PC-3 (cell line): ENCODE data around the gene MID1IP1. TPM values are rescaled to one million over a fixed set of nuclear protein-coding genes. Genes with fewer than 3 reads are reported as not detected.

Experiments
- ATAC-seq: fragments of 200-7000 bp; cut with Tn5 transposase; 2 replicates; pipeline ENCODE4 v1.9.1; 2020; ENCODE audit warnings: mild to moderate bottlenecking, moderate library complexity
- BruUV-seq: library from RNA; stranded (reverse); fragments of 400-500 nt; replicated peaks from 2 replicates; lab custom pipeline; 2021; lab: Mats Ljungman, UMichigan
- CTCF ChIA-PET: fragments of 300-600 bp; sonication (Branson Sonifier 250); formaldehyde crosslinking; loops from one replicate; lab custom pipeline; 2022; ENCODE audit warnings: antibody characterized with exemption; lab: Charles Lee
- POLR2A ChIA-PET: fragments of 300-600 bp; sonication (Branson Sonifier 250); formaldehyde crosslinking; loops from one replicate; lab custom pipeline; 2022; ENCODE audit warnings: antibody characterized with exemption; ENCODE audit not compliant: unreplicated experiment; lab: Charles Lee
- DNase-seq: peaks from one replicate; pipeline ENCODE4 v3.0.0-alpha.2; 2015
- H2AFZ ChIP-seq: fragments of 300-600 bp; sonication (generic); 2 replicates; pipeline ENCODE4 v1.6.0; 2016; ENCODE audit warnings: antibody characterized with exemption, low read length
- H3F3A ChIP-seq: fragments of 300-600 bp; sonication (generic); one replicate; pipeline ENCODE4 v1.6.0; 2017; ENCODE audit warnings: antibody characterized with exemption, low read length, control low read depth, mild to moderate bottlenecking; ENCODE audit not compliant: unreplicated experiment
- H3K27ac ChIP-seq: fragments of 300-600 bp; sonication (generic); 2 replicates; pipeline ENCODE4 v1.5.1; 2016; ENCODE audit warnings: mild to moderate bottlenecking, low read length
- H3K27me3 ChIP-seq: fragments of 300-600 bp; sonication (generic); 2 replicates; pipeline ENCODE4 v1.6.1; 2016; ENCODE audit warnings: low read length, mixed read lengths
- H3K36me3 ChIP-seq: fragments of 300-600 bp; sonication (generic); 2 replicates; pipeline ENCODE4 v1.6.1; 2016; ENCODE audit warnings: low read depth, mixed run types, low read length, mixed read lengths
- H3K4me1 ChIP-seq: fragments of 300-600 bp; sonication (generic); 2 replicates; pipeline ENCODE4 v1.5.1; 2016; ENCODE audit warnings: low read length; ENCODE audit not compliant: insufficient read depth
- H3K4me2 ChIP-seq: fragments of 300-600 bp; sonication (generic); 2 replicates; pipeline ENCODE4 v1.6.0; 2016; ENCODE audit warnings: low read length
- H3K4me3 ChIP-seq: fragments of 300-600 bp; sonication (generic); 2 replicates; pipeline ENCODE4 v1.5.1; 2016; ENCODE audit warnings: mild to moderate bottlenecking, low read length, mixed read lengths
- H3K79me2 ChIP-seq: fragments of 300-600 bp; sonication (generic); 2 replicates; pipeline ENCODE4 v1.6.1; 2017; ENCODE audit warnings: low read length, mixed read lengths
- H3K9ac ChIP-seq: fragments of 300-600 bp; sonication (generic); 2 replicates; pipeline ENCODE4 v1.6.0; 2016; ENCODE audit warnings: mild to moderate bottlenecking, low read length
- H3K9me2 ChIP-seq: fragments of 300-600 bp; sonication (generic); replicated peaks from 2 replicates; pipeline ENCODE4 v1.6.1; 2016; ENCODE audit warnings: mixed run types, low read length, mixed read lengths
- H3K9me3 ChIP-seq: fragments of 300-600 bp; sonication (generic); 2 replicates; pipeline ENCODE4 v1.6.1; 2016; ENCODE audit warnings: low read length, mixed read lengths
- H4K20me1 ChIP-seq: fragments of 300-600 bp; sonication (generic); 2 replicates; pipeline ENCODE4 v1.6.1; 2016; ENCODE audit warnings: low read length, mixed read lengths
- CTCF ChIP-seq: fragments of 300-600 bp; sonication (generic); conservative IDR thresholded peaks from 2 replicates; pipeline ENCODE4 v1.5.1; 2017; ENCODE audit warnings: antibody characterized with exemption, low read depth, mild to moderate bottlenecking, low read length
- EZH2 ChIP-seq: fragments of 300-600 bp; sonication (generic); IDR thresholded peaks from one replicate; pipeline ENCODE4 v1.6.1; 2017; ENCODE audit warnings: antibody characterized with exemption, mild to moderate bottlenecking, low read length; ENCODE audit not compliant: unreplicated experiment
- EZH2phosphoT487 ChIP-seq: fragments of 300-600 bp; sonication (generic); IDR thresholded peaks from 2 replicates; pipeline ENCODE4 v1.6.1; 2018; ENCODE audit warnings: mild to moderate bottlenecking, antibody characterized with exemption, low read length, borderline replicate concordance
- intact Hi-C: fragments of 100-400 bp; cut with micrococcal nuclease; formaldehyde crosslinking; loops from 2 replicates; pipeline ENCODE4 v1.9.0; 2023
- total RNA-seq: library from RNA; depleted of rRNA; stranded (reverse); fragments of >200 nt; gene quantifications from 2 replicates; pipeline ENCODE4 v1.2.3, GENCODE V29; 2014

MID1IP1 gene
- total RNA-seq, 1 experiment from 2014 or later, result 122 TPM

GRCh38 chrX:38798956-38799355 is 2.3 kb upstream of the MID1IP1 start:
- peaks cover 24% of the 10 kb centered on the region for H3K79me2 ChIP-seq
- H4K20me1 ChIP-seq, result no peaks in the 10 kb centered on the region
- H3K9ac ChIP-seq, result no peak overlapping the region
- H3K4me3 ChIP-seq, result no peak overlapping the region
- H3K4me1 ChIP-seq, result peaks cover 32% of the 10 kb centered on the region
- no peaks in the 10 kb centered on the region for H3K9me2 ChIP-seq
- ChIA-PET CTCF (no interaction called here), POLR2A (no interaction called here)
- no peaks in the 10 kb centered on the region for H3K9me3 ChIP-seq
- DNase-seq (peak; percentile 63), ATAC-seq (no peak)
- TF ChIP-seq EZH2phosphoT487, result no peak
- no peak for TF ChIP-seq EZH2
- no peak for TF ChIP-seq CTCF
- no peak overlapping the region for H2AFZ ChIP-seq
- no peaks in the 10 kb centered on the region for H3K36me3 ChIP-seq
- BruUV-seq, result no TSS peak
- H3K27ac ChIP-seq, result no peak overlapping the region
- intact Hi-C loops, result no loop called here
- no peaks in the 10 kb centered on the region for H3F3A ChIP-seq
- H3K4me2 ChIP-seq, result no peak overlapping the region
- H3K27me3 ChIP-seq, result no peaks in the 10 kb centered on the region

DNA sequence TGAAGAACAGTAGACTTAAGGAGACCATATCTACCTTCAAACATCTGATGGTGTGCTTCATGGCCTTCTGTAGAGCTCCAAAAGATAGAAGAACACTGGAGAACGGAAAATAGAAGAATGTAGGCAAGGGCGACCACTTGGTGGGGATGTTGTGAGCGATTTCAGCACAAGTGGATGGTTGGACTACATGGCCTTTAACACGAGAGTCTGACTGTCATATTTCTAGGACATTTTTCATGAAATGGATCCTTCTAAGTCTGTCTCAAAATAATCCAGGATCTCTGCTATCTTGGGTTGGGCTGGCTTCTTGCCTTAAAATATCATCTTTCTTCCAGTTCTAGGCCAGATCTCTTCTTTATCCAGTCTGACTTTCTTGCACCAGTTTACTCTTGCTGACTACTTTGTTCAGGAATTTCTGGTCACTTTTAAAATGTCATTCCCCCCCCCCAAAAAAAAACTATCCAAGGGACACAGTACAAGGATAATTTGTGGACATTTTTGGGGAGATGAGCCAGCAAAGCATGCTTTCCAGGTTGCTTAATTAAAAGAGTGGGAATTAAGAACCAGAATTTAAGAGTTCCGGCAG is 1.2 kb upstream of the MID1IP1 start:
- peaks cover 32% of the 10 kb centered on the region for H3K4me1 ChIP-seq
- ATAC-seq, result no peak
- no peak for DNase-seq
- intact Hi-C loops, result loop anchor here (10.0 kb wide), 2 partner anchors 215 to 525 kb away; no protein-coding TSS in a partner anchor
- no peak overlapping the region for H2AFZ ChIP-seq
- H3K9ac ChIP-seq, result peak overlapping the region; percentile 43
- peak overlapping the region; percentile 59; the same call in 1 of the 2 replicates for H3K4me2 ChIP-seq
- 0 out of 2 replicates have a peak, but pooled peaks cover 3% of the 10 kb centered on the region for H4K20me1 ChIP-seq
- peak overlapping the region; percentile 85 for H3K27ac ChIP-seq
- H3K36me3 ChIP-seq, result peaks cover 4% of the 10 kb centered on the region; the same call in 1 of the 2 replicates
- no peak overlapping the region for H3K4me3 ChIP-seq
- BruUV-seq, result no TSS peak
- TF ChIP-seq EZH2phosphoT487 (no peak), CTCF (peak; percentile 35; the same call in 1 of the 2 replicates), EZH2 (no peak)
- H3K9me3 ChIP-seq, result no peaks in the 10 kb centered on the region
- H3K27me3 ChIP-seq, result no peaks in the 10 kb centered on the region
- CTCF ChIA-PET, result no interaction called here
- POLR2A ChIA-PET, result no interaction called here
- no peaks in the 10 kb centered on the region for H3K9me2 ChIP-seq
- H3K79me2 ChIP-seq, result peaks cover 36% of the 10 kb centered on the region
- no peaks in the 10 kb centered on the region for H3F3A ChIP-seq

GRCh38 chrX:38803243-38803587 is 2.0 kb downstream of the MID1IP1 start:
- BruUV-seq, result TSS peak; percentile 81
- TF ChIP-seq EZH2phosphoT487, result no peak
- no peak for TF ChIP-seq EZH2
- TF ChIP-seq CTCF, result no peak
- Histone ChIP-seq H3K36me3 (peaks cover 14% of the 10 kb centered on the region), H3K9me2 (no peaks in the 10 kb centered on the region), H3K4me2 (peak overlapping the region; percentile 100), H3K27me3 (no peaks in the 10 kb centered on the region), H3K27ac (peak overlapping the region; percentile 85), H3K9ac (peak overlapping the region; percentile 97), H4K20me1 (0 out of 2 replicates have a peak, but pooled peaks cover 4% of the 10 kb centered on the region), H3K4me1 (peaks cover 44% of the 10 kb centered on the region), H3K4me3 (peak overlapping the region; percentile 96), H3F3A (no peaks in the 10 kb centered on the region), H2AFZ (peak overlapping the region; percentile 52; the same call in 1 of the 2 replicates), H3K9me3 (no peaks in the 10 kb centered on the region), H3K79me2 (peaks cover 67% of the 10 kb centered on the region)
- ATAC-seq (peak; percentile 0; the same call in 1 of the 2 replicates), DNase-seq (no peak)
- ChIA-PET POLR2A (interaction anchor here (0.6 kb wide), 1 partner anchor 17 kb away, joined by 3 read pairs; no protein-coding TSS in a partner anchor), CTCF (no interaction called here)
- intact Hi-C loops, result loop anchor here (10.0 kb wide), 2 partner anchors 212 to 528 kb away; no protein-coding TSS in a partner anchor
